T-helper 17 cell (primary cell): ENCODE data around the gene FMNL2. TPM values are rescaled to one million over a fixed set of nuclear protein-coding genes. Genes with fewer than 3 reads are reported as not detected.
A peak's percentile ranks its signal among the peaks of the same experiment; 100 is the strongest.

Experiments
- ATAC-seq: fragments of 150-1000 bp; cut with Tn5 transposase; 2 replicates; pipeline ENCODE4 v1.10.0; 2021; ENCODE audit warnings: mild to moderate bottlenecking, moderate library complexity
- DNase-seq, 3 donors: peaks; one replicate each; pipeline versions ENCODE4 v3.0.0 to v3.0.0-alpha.2; 2020 to 2021
- H3K9me3 ChIP-seq: one replicate; pipeline ENCODE4 v1.7.0; 2013; ENCODE audit warnings: low read length, mild to moderate bottlenecking; ENCODE audit not compliant: control insufficient read depth, poor library complexity, severe bottlenecking
- H3K27ac Mint-ChIP-seq: one replicate; pipeline ENCODE4 v1.8.0; 2022; ENCODE audit warnings: mild to moderate bottlenecking, moderate library complexity, mixed read lengths
- H3K27me3 Mint-ChIP-seq: one replicate; pipeline ENCODE4 v1.8.0; 2022; ENCODE audit warnings: mixed read lengths
- H3K36me3 Mint-ChIP-seq: one replicate; pipeline ENCODE4 v1.8.0; 2022; ENCODE audit warnings: low read depth, mixed read lengths
- H3K4me1 Mint-ChIP-seq: one replicate; pipeline ENCODE4 v1.8.0; 2022; ENCODE audit warnings: mild to moderate bottlenecking, mixed read lengths
- H3K4me3 Mint-ChIP-seq: one replicate; pipeline ENCODE4 v1.8.0; 2022; ENCODE audit warnings: mild to moderate bottlenecking, moderate library complexity, mixed read lengths
- total RNA-seq, 4 donors: library from RNA in 2 of 4; stranded (reverse) in 2 of 4; gene quantifications; one replicate each; pipeline ENCODE4 v1.2.3 and lab custom pipeline; 2022 to 2026

The FMNL2 gene
- total RNA-seq, 2 donors from 2014 or later: 0.34 to 0.40 TPM

DNA sequence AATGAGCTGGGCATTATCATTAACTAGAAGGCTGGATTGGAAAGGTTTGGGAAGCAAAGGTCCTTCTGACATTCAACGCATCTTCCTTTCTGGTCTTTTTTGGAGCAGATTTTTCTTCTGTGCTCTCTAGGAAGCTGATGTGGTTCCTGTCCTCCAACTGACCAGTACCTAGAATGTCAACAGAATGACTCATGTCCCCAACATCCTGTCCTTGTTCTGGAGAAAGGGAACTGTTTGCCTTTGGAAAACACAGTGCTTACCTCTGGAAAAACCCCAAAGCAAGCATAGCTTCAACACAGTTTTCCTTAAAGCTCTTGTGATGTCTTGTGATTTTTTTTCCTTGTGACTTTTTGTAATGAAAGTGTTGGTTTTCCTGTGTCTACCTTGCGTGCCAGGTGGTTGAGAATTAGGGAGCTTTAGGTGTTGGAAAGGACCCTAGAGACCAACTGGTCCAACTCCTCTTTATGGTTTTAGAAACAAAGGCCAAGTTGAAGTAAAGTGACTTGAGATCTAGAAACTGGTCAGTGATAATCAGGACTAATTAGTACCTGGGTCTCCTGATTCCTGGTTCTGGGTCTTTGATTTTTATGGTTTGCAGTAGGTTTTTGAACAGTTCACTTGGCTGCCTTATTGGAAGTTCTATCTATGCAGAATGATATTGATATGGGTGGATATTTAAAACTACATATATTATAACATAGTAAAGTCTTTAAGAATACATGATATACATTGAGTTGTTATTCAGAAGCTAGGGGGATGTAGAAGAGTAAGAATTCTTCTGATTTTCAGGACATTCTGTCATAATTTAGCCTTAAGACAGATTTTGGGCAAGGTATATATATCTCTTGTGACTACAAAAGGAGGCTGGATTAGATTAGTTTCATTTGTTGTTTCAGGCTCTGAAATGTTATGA, 70.5 kb downstream of the FMNL2 start:
- Mint-ChIP-seq H3K36me3 (no peaks in the 10 kb centered on the region), H3K4me3 (no peak overlapping the region), H3K4me1 (peaks cover 2% of the 10 kb centered on the region), H3K27me3 (peaks cover 60% of the 10 kb centered on the region), H3K27ac (no peak overlapping the region)
- no peak for DNase-seq
- ATAC-seq: no peak
- no peaks in the 10 kb centered on the region for H3K9me3 ChIP-seq

DNA sequence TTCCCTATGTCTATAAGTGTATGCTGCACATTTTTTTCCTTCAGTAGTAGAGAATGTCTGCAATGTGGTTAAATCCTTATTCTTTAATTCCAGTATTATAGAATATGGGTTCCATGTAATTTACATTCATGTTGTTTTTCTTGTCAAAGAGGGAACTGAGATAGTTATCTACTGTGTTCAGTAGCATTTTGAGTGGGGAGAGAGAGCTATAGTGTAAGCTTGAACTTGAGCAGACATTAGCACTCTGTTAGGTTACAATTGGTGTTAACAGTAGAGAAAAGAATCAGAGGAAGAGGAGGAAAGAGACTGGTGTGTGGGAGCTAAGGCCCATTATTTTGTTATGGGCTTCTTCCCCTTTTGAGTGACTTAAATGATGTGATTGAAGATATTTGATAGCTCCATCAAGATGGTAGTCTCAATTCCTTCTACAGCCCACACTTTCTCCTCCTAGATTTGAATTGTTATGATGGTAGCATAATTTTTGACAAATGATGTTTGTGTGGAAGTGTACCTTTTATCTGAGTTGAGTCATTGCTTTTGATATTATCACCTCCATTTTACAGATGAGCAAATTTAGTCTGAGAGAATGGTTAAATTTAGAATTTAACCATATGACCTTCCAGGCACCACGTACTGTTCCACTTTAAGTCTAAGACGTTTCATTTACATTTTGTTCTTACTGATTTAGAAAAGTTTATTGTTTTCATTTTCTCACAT, 71.3 kb downstream of the FMNL2 start:
- Mint-ChIP-seq H3K36me3 (no peaks in the 10 kb centered on the region), H3K4me1 (peaks cover 2% of the 10 kb centered on the region), H3K27me3 (peaks cover 60% of the 10 kb centered on the region), H3K4me3 (no peak overlapping the region), H3K27ac (no peak overlapping the region)
- no peak for ATAC-seq
- no peaks in the 10 kb centered on the region for H3K9me3 ChIP-seq
- no peak for DNase-seq

DNA sequence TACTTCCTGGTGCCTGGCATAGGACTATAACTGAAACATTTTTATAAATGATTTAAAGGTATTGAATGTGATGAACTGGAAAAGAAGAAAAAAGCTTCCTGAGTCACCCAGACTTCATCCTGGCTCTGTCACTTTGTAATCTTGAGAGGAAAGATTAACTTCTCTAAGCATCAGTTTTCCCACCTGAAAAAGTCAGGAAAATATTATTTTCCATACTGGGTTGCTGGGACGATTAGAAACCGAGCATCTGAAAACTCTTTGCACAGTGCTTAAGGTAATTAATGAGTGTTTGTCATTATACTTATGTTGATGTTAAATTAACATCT, 71.8 kb downstream of the FMNL2 start:
- H3K36me3 Mint-ChIP-seq: no peaks in the 10 kb centered on the region
- ATAC-seq (no peak), DNase-seq (no peak)
- no peaks in the 10 kb centered on the region for H3K9me3 ChIP-seq
- H3K27me3 Mint-ChIP-seq: peaks cover 60% of the 10 kb centered on the region
- peaks cover 2% of the 10 kb centered on the region for H3K4me1 Mint-ChIP-seq
- no peak overlapping the region for H3K4me3 Mint-ChIP-seq
- no peak overlapping the region for H3K27ac Mint-ChIP-seq

DNA sequence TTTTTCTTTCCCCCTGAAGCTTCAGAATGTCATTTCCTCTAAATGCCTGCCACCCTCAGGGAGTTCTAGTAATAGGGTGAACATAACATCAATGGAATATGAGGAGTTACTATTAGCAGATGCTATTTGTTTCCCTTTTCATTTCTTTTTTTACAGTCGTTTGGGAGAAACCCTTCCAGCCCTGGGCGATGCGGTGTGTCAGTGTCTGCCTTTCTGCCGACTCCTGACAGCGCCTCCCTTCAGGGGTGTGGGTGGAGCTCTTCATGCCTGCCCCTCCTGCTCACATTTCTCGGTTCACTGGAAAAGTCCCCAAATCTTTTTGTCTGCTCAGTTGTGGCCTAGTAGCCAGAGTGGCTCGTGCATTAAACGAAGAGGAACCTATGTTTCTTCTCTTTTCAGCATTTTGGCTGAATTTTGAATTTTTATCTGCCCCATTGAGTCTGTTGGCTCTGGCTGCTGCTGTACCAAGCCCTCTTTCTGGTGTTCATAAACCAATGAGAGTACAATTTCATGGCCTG, 72.3 kb downstream of the FMNL2 start:
- DNase-seq: no peak

DNA sequence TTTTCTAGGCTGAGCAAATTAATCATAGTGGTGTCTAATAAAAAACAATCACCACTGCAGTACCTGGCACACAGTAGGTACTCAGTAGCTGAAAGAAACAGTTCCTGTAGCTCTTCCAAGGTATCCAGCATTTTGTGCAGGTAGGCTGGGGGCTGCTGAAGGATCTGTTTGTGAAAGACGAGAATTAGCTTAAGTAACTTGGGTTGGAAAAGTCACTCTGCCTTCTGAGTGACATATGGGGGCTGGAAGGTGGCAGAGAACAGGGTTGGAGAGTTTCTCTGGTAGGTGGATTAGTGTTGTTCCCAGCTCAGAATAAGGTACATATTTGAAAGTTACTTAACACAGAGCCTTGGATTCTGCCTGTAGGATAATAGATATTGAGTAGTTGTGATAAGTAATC, 72.8 kb downstream of the FMNL2 start:
- peaks cover 57% of the 10 kb centered on the region for H3K27me3 Mint-ChIP-seq
- DNase-seq (no peak), ATAC-seq (no peak)
- H3K4me3 Mint-ChIP-seq: no peak overlapping the region
- H3K27ac Mint-ChIP-seq: no peak overlapping the region
- peaks cover 2% of the 10 kb centered on the region for H3K4me1 Mint-ChIP-seq
- H3K36me3 Mint-ChIP-seq: no peaks in the 10 kb centered on the region
- no peaks in the 10 kb centered on the region for H3K9me3 ChIP-seq

More for the DNA sequence above, 72.3 kb downstream of the FMNL2 start:
- Mint-ChIP-seq H3K27me3 (peaks cover 60% of the 10 kb centered on the region), H3K36me3 (no peaks in the 10 kb centered on the region), H3K4me1 (peaks cover 2% of the 10 kb centered on the region), H3K27ac (no peak overlapping the region), H3K4me3 (no peak overlapping the region)
- no peaks in the 10 kb centered on the region for H3K9me3 ChIP-seq
- peak; percentile 57 for ATAC-seq

DNA sequence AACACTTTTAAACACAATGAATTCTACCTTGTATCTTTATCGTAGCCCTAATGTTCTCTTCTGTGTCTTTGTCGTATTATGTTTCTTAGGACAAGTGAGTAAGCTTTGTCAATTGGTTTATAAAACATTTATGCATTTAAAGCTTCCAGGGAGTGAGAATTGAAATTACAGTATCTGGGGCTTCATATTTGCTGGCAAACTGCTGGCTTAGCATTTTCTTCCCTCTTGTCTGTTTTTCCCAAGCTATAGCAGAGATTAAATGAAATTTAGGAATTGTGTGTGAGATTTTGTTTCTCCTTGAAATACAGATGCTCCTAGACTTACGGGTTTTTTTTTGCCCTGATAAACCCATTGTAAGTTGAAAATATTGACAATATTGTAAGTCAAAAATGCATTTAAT, 73.3 kb downstream of the FMNL2 start:
- H3K27me3 Mint-ChIP-seq: peaks cover 57% of the 10 kb centered on the region
- no peak for ATAC-seq
- DNase-seq: no peak
- no peak overlapping the region for H3K27ac Mint-ChIP-seq
- H3K4me1 Mint-ChIP-seq: peaks cover 2% of the 10 kb centered on the region
- no peaks in the 10 kb centered on the region for H3K36me3 Mint-ChIP-seq
- H3K9me3 ChIP-seq: no peaks in the 10 kb centered on the region
- H3K4me3 Mint-ChIP-seq: no peak overlapping the region

DNA sequence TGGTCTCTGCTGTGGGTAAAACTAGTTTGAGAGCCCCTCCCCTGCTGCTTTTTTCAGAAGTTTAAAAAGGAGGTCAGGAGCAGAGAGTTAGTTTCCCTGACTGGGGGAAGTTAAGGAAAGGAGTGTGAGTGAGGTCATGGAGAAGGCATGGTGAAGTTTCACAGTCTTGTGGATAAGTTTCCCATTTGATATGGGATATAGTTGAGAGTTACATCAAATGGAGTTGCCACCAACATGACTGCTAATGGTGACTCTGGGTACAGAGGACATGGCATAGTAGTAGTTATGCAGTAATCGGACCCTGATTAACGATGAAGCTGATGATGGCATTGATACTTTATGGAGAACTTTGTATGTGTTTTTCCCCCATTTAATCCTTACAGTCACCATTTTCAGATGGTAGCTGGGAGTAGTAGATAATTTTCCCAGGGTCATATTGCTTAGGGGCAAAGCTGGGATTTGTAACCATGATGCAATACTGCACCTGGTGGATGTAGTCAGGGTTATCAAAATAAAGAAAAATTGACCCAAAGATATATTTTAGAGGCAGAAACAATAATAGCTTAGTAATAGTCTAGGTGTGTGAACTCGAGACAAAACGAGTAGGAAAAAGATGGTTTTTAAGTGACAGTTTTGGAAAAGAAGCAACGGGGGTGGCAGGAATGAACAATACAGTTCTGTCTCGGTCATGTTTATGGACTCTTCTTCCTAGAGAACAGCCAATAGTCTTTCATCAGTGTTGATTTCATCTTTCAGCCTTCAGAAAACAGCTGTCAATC, 74.6 kb downstream of the FMNL2 start:
- no peaks in the 10 kb centered on the region for H3K36me3 Mint-ChIP-seq
- ATAC-seq (no peak), DNase-seq (no peak)
- no peak overlapping the region for H3K27ac Mint-ChIP-seq
- H3K9me3 ChIP-seq: no peaks in the 10 kb centered on the region
- H3K27me3 Mint-ChIP-seq: peaks cover 66% of the 10 kb centered on the region
- H3K4me1 Mint-ChIP-seq: peaks cover 2% of the 10 kb centered on the region
- H3K4me3 Mint-ChIP-seq: no peak overlapping the region

DNA sequence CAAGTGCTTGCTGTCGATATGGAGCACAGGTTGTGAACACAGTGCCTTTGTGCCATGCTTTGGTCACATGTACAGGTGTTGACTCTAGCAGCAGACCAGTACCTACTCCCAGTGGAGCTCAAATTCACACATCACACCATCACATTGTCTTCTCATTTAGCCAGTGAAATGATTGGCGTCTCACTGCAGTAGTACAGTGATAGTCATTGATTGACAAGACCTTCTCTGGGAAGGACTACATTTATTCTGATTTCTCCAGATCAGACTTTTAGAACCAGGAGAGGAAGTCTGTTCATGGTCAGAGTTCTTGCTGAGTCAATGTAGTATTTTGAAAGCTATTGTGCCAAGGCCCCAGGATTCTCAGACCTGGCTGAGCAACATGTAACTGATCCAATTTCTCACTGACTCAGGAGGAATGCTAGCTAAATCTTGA, 75.2 kb downstream of the FMNL2 start:
- Mint-ChIP-seq H3K27me3 (peaks cover 64% of the 10 kb centered on the region), H3K4me1 (peaks cover 2% of the 10 kb centered on the region), H3K27ac (no peak overlapping the region), H3K36me3 (no peaks in the 10 kb centered on the region), H3K4me3 (no peak overlapping the region)
- ATAC-seq (no peak), DNase-seq (no peak)
- no peaks in the 10 kb centered on the region for H3K9me3 ChIP-seq

DNA sequence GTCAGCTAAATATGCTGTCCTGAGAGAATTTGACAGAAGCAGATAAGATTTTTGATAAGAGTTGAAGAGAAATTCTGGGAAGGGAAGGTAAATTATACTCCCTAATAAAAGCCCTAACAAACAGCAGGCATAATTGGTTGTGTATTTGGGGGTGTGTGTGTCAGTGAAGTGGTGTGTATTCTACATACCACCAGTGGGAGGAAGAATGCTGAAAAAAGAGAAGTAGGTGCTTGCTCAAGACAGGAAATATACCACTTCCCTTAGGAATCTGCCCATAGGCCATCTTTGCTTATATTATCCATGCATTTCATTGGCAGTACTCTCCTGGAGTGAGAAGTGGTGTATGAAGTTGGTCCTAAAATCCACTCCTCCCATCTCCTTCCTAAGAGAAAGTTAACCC, 76.2 kb downstream of the FMNL2 start:
- H3K27ac Mint-ChIP-seq: no peak overlapping the region
- no peak for ATAC-seq
- peaks cover 2% of the 10 kb centered on the region for H3K4me1 Mint-ChIP-seq
- H3K36me3 Mint-ChIP-seq: no peaks in the 10 kb centered on the region
- no peaks in the 10 kb centered on the region for H3K9me3 ChIP-seq
- peaks cover 62% of the 10 kb centered on the region for H3K27me3 Mint-ChIP-seq
- H3K4me3 Mint-ChIP-seq: no peak overlapping the region
- no peak for DNase-seq

DNA sequence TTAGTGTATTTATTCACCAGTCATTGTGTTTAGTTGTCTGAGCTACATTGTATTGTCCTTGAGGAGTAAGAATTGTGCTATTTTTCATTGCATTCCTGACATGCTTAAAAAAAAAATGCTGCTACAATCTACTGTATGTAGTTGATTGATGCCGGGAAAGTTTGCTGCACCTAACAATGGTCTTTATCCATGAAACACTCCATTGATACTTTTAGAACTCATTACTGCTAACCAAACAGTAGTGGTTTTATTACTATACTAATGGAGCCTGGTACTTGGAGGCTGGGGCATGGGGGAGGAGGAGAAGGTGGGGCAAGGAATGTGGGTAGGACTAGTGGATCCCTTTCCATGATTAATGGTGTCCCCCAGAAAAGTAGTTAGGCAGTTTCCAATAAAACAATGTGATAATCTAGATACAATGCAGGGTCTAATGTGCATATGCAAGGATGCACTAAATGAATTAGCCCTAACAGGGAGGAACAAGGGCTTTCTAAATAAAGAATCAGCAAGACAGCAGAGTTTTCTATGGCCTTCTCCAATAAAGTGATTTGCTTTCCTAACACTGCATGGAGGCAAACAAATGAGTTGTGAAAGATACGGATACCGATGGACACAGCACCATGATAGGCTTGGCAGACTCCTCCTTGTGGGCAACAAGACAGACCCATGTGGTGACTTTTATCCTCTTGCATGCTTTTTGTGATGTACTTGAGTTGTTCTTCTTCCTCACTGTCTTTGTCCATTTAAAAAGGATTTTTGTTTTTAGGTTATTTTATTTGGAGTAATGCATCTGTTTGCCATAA, 78.5 kb downstream of the FMNL2 start:
- Mint-ChIP-seq H3K27ac (no peak overlapping the region), H3K4me1 (no peaks in the 10 kb centered on the region), H3K36me3 (no peaks in the 10 kb centered on the region), H3K4me3 (no peak overlapping the region), H3K27me3 (peaks cover 45% of the 10 kb centered on the region)
- ATAC-seq: no peak
- H3K9me3 ChIP-seq: no peaks in the 10 kb centered on the region
- DNase-seq: no peak

DNA sequence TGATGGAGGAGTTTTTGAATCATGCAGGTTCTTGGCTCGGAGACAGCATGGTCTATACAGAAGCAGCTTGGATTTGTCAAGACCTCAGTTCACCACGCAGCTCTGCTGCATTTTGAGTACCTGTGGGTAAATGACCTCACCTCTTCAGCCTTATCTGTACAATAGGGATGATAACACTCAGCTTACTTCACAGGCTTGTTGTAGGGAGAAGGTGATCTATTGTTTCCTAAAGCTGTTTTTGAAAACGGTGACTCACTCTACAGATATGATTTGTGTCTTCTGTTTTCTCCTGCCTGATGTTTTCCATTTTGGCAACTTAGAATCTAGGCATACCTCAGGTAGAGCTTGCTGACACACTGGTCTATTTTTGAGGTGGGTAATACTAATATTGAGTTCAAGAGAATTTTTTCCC, 80.3 kb downstream of the FMNL2 start:
- Mint-ChIP-seq H3K27ac (no peak overlapping the region), H3K27me3 (peaks cover 40% of the 10 kb centered on the region), H3K36me3 (no peaks in the 10 kb centered on the region), H3K4me3 (no peak overlapping the region), H3K4me1 (no peaks in the 10 kb centered on the region)
- DNase-seq (no peak), ATAC-seq (no peak)
- H3K9me3 ChIP-seq: no peaks in the 10 kb centered on the region

DNA sequence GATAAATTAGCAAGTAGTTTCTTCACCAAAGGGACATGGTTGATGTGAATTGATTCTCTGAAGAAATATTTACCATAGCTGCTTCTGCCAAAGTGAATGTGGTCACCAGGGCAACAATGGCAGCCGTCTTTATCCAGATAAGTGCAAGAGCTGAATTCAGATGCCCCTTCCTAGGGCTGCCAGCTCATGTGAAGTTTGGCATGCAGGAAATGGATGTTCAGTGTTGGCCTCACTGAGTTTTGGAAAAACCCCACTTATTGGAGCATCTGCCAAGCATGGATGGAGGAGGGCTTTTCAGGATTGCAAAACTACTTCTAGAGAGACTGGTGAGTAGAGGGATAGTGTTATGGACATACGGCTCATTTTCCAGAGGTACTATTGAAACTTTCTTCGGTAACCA, 80.8 kb downstream of the FMNL2 start:
- no peaks in the 10 kb centered on the region for H3K9me3 ChIP-seq
- ATAC-seq (no peak), DNase-seq (no peak)
- no peaks in the 10 kb centered on the region for H3K36me3 Mint-ChIP-seq
- H3K27ac Mint-ChIP-seq: no peak overlapping the region
- no peaks in the 10 kb centered on the region for H3K4me1 Mint-ChIP-seq
- no peak overlapping the region for H3K4me3 Mint-ChIP-seq
- H3K27me3 Mint-ChIP-seq: peaks cover 42% of the 10 kb centered on the region
